ENCODE data around the gene IL1RAP. TPM values are rescaled to one million over a fixed set of nuclear protein-coding genes. Genes with fewer than 3 reads are reported as not detected.

The IL1RAP gene
- total and polyA plus RNA-seq, 2 experiments from 2014 or later = 17.5 to 32.3 TPM

DNA sequence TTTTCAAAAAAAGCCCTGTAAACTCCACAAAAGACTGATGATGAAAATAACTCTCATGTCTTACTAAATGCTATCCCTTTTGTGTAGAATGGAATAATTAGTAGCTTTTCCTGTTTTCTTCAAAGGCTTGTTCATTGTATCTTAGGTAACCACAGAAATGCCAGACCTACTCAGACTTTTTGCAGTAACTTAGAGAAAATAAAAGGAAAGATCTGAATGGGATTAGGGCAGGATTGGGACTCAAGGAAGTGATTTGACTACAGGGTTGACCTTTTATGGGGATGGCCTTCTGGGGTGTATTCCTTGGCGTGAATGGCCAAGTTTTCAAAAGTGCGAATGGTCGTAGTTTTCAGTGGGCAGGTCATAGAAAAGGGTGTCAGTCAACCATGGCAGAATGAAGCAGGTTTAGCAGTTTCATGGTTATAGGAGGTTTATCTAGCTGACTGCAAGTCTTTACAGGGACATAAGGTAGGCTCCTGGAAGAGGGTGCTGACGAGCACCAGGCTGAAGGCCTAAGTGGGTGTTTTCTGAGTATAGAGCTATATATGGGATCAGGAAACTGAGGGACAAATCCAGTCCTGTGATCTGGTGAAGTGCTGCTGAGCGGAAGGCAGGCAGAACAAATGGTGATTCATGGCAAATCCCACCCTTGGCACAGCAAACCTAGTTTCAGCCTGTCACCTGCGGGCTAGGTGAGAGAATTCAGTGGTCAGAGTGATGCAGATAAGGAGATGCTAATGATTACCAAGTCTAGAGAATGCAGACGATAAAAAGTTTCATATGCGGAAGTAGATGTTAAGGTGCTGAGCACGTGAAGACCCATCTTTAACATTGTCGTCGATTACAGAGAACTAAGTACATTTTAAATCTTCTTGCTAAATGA lies 46.4 kb downstream of the IL1RAP start:
- Histone ChIP-seq H3K27ac (no peak overlapping the region), H3K9ac (no peak overlapping the region), H3K27me3 (replicated peaks; ENCODE audit: insufficient read depth) (no peaks in the 10 kb centered on the region), H3F3A (ENCODE audit: insufficient read depth) (no peaks in the 10 kb centered on the region), H3K4me2 (ENCODE audit: unreplicated experiment) (no peak overlapping the region), H4K20me1 (ENCODE audit: insufficient read depth) (no peaks in the 10 kb centered on the region), H3K4me3 (no peak overlapping the region), H3K79me2 (ENCODE audit: insufficient read depth) (peaks cover 51% of the 10 kb centered on the region), H3K9me3 (ENCODE audit: low read depth) (no peaks in the 10 kb centered on the region), H3K4me1 (ENCODE audit: insufficient read depth) (no peaks in the 10 kb centered on the region), H2AFZ (no peak overlapping the region), H3K36me3 (ENCODE audit: low read depth) (peaks cover 11% of the 10 kb centered on the region; the same call in 1 of the 2 replicates), H3K9me2 (ENCODE audit: insufficient read depth) (no peaks in the 10 kb centered on the region)
- WGBS, 2 experiments (ENCODE audit: low coverage in 1 of 2, low lambda C conversion rate in 2 of 2, missing lambda C conversion rate in 2 of 2) = 98% methylated on average over 11 of the region's 11 CpGs
- in situ Hi-C loops (cut with MboI) = no loop called here
- TF ChIP-seq EZH2phosphoT487 (IDR thresholded peaks at IDR 0.05; ENCODE audit: insufficient read depth, low read depth) (no peak), EZH2 (IDR thresholded peaks at IDR 0.05; ENCODE audit: insufficient read depth, poor library complexity, severe bottlenecking) (no peak)
- DNase-seq = no peak

DNA sequence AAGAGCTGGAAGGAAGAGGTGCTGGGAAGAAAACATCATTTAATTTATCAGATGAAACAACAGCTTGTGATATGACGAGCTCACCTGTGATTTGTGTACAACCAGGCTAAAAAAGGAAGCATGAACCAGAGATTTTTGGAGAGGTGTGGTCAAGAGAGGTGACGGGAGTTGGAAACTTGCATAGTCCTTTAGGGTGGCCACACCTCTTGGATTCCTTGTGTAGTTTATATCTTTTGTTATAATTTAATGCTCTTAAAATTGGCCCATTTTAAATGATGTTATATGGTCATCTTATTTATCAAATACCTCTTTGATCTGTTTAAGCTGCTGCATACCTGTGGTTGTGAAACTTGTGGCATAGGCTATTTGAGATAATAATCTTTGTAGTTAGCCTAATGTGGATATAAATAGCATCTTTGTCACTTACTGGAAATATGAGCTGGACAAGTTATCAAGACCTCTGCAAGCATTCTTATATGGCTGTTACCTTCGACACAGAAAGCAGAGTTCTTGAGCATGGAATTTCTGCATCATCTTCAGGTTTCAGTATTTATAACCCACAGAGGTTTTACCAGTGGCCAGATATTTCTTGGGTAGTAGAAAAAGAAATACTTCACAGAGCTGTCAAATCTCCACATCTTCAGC lies 49.1 kb downstream of the IL1RAP start:
- Histone ChIP-seq H2AFZ (no peak overlapping the region), H3K27me3 (replicated peaks; ENCODE audit: insufficient read depth) (no peaks in the 10 kb centered on the region), H3F3A (ENCODE audit: insufficient read depth) (peaks cover 4% of the 10 kb centered on the region; the same call in 1 of the 2 replicates), H3K4me1 (ENCODE audit: insufficient read depth) (peaks cover 16% of the 10 kb centered on the region), H4K20me1 (ENCODE audit: insufficient read depth) (no peaks in the 10 kb centered on the region), H3K9me2 (ENCODE audit: insufficient read depth) (no peaks in the 10 kb centered on the region), H3K79me2 (ENCODE audit: insufficient read depth) (peaks cover 49% of the 10 kb centered on the region), H3K4me2 (ENCODE audit: unreplicated experiment) (no peak overlapping the region), H3K9me3 (ENCODE audit: low read depth) (no peaks in the 10 kb centered on the region), H3K27ac (no peak overlapping the region), H3K9ac (no peak overlapping the region), H3K4me3 (no peak overlapping the region), H3K36me3 (ENCODE audit: low read depth) (peaks cover 16% of the 10 kb centered on the region; the same call in 1 of the 2 replicates)
- 98% methylated on average over 3 of the region's 3 CpGs for WGBS, 2 experiments (ENCODE audit: low coverage in 1 of 2, low lambda C conversion rate in 2 of 2, missing lambda C conversion rate in 2 of 2)
- in situ Hi-C loops (cut with MboI) = no loop called here
- TF ChIP-seq EZH2phosphoT487 (IDR thresholded peaks at IDR 0.05; ENCODE audit: insufficient read depth, low read depth) = no peak
- TF ChIP-seq EZH2 (IDR thresholded peaks at IDR 0.05; ENCODE audit: insufficient read depth, poor library complexity, severe bottlenecking) = no peak
- no peak for DNase-seq

DNA sequence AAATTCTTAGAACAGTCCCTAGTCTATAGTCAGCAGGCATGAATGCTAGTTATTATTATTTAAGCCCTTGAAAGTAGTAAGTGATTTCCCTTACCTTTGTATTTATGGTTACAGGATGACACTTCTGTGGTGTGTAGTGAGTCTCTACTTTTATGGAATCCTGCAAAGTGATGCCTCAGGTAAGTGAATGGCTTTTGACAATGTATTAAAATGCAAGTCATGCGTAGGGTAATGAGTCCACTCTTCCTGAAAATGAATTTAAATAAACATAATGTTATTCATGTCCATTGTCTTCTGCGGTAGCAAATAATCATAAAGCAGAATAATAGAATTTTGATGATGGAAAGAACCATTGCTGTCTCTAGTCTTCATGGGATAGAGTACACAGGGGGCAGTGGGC lies 50.3 kb downstream of the IL1RAP start:
- Histone ChIP-seq H3K4me2 (ENCODE audit: unreplicated experiment) (no peak overlapping the region), H3K9me3 (ENCODE audit: low read depth) (no peaks in the 10 kb centered on the region), H3K36me3 (ENCODE audit: low read depth) (peaks cover 15% of the 10 kb centered on the region; the same call in 1 of the 2 replicates), H3K9ac (no peak overlapping the region), H2AFZ (no peak overlapping the region), H3K27ac (no peak overlapping the region), H3K9me2 (ENCODE audit: insufficient read depth) (no peaks in the 10 kb centered on the region), H3K4me1 (ENCODE audit: insufficient read depth) (peaks cover 16% of the 10 kb centered on the region), H4K20me1 (ENCODE audit: insufficient read depth) (no peaks in the 10 kb centered on the region), H3K4me3 (no peak overlapping the region), H3K27me3 (replicated peaks; ENCODE audit: insufficient read depth) (no peaks in the 10 kb centered on the region), H3F3A (ENCODE audit: insufficient read depth) (peaks cover 4% of the 10 kb centered on the region; the same call in 1 of the 2 replicates), H3K79me2 (ENCODE audit: insufficient read depth) (peaks cover 37% of the 10 kb centered on the region)
- TF ChIP-seq EZH2 (IDR thresholded peaks at IDR 0.05; ENCODE audit: insufficient read depth, poor library complexity, severe bottlenecking) (no peak), EZH2phosphoT487 (IDR thresholded peaks at IDR 0.05; ENCODE audit: insufficient read depth, low read depth) (no peak)
- no peak for DNase-seq
- in situ Hi-C loops (cut with MboI) = no loop called here
- 70 to 72% methylated on average over 2 of the region's 2 CpGs for WGBS, 2 experiments (ENCODE audit: low coverage in 1 of 2, low lambda C conversion rate in 2 of 2, missing lambda C conversion rate in 2 of 2)

DNA sequence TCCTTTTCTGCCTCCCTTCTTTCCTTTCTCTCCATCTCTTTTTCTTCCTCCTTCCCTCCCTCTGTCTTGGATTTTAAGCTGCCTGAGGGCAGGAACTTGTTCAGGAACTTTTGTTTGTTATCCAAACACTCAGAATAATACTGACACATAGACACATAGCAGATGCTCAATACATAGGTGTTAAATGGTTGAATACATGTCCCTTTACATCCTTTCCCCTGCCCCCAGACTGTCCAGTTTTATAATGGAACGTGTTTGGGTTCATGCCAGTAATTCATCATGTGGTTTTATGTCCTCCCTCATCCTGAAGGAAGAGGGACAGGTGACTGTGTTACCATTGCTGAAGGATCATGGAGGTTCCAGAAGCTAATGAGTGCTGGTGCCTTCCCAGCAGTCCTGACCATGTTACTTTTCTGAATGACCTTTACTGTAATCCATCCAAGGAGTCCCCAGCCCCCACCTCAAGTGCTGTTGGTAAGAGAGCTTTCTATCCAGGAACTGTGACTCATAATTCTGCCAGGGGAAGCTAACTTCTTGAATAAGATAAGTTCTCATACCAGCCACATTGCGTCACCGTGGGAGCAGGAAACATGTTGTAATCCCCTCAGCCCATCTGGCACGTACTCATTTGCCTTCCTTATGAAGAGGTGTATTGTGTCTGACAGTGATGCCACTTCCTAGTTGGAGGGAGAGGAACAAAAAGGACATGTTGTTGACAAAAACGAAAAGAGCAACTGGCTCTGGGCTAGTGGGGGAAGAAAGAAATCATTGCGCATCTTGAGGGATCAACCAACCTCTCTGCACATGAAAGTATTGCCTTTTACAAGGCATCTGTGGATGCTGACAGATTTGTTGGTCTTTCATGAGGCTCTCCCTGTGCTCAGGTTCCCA lies 52.4 kb downstream of the IL1RAP start:
- Histone ChIP-seq H3K36me3 (ENCODE audit: low read depth) (peaks cover 6% of the 10 kb centered on the region; the same call in 1 of the 2 replicates), H3K9me2 (ENCODE audit: insufficient read depth) (no peaks in the 10 kb centered on the region), H4K20me1 (ENCODE audit: insufficient read depth) (no peaks in the 10 kb centered on the region), H3K4me2 (ENCODE audit: unreplicated experiment) (peak overlapping the region; percentile 45), H3K9me3 (ENCODE audit: low read depth) (no peaks in the 10 kb centered on the region), H3K79me2 (ENCODE audit: insufficient read depth) (peaks cover 18% of the 10 kb centered on the region), H3K27ac (peak overlapping the region; percentile 73), H3K9ac (peak overlapping the region; percentile 9; the same call in 1 of the 2 replicates), H3K27me3 (replicated peaks; ENCODE audit: insufficient read depth) (no peaks in the 10 kb centered on the region), H3F3A (ENCODE audit: insufficient read depth) (peaks cover 4% of the 10 kb centered on the region; the same call in 1 of the 2 replicates), H3K4me3 (no peak overlapping the region), H2AFZ (peak overlapping the region; percentile 45), H3K4me1 (ENCODE audit: insufficient read depth) (peaks cover 16% of the 10 kb centered on the region)
- WGBS, 2 experiments (ENCODE audit: low coverage in 1 of 2, low lambda C conversion rate in 2 of 2, missing lambda C conversion rate in 2 of 2) = 20 to 24% methylated on average over 6 of the region's 6 CpGs
- no peak for TF ChIP-seq EZH2phosphoT487 (IDR thresholded peaks at IDR 0.05; ENCODE audit: insufficient read depth, low read depth)
- no peak for TF ChIP-seq EZH2 (IDR thresholded peaks at IDR 0.05; ENCODE audit: insufficient read depth, poor library complexity, severe bottlenecking)
- in situ Hi-C loops (cut with MboI) = no loop called here
- peak; percentile 99 for DNase-seq

Measured in GM23248 (cell line).